Panc1 (cell line): Measurements from ENCODE around the gene RASGRP2. TPM values are rescaled to one million over a fixed set of nuclear protein-coding genes. Genes with fewer than 3 reads are reported as not detected.

Experiments used
- ATAC-seq: fragments of 200-7000 bp; cut with Tn5 transposase; 2 replicates; pipeline ENCODE4 v1.9.1; 2020; ENCODE audit warnings: mild to moderate bottlenecking, moderate library complexity
- BruUV-seq: library from RNA; stranded (reverse); fragments of 400-500 nt; replicated peaks from 2 replicates; lab custom pipeline; 2021; lab: Mats Ljungman, UMichigan
- CTCF ChIA-PET: fragments of 300-600 bp; sonication (Branson Sonifier 250); formaldehyde crosslinking; loops from one replicate; lab custom pipeline; 2022; ENCODE audit warnings: antibody characterized with exemption; lab: Charles Lee
- POLR2A ChIA-PET: fragments of 300-600 bp; sonication (Branson Sonifier 250); formaldehyde crosslinking; loops from one replicate; lab custom pipeline; 2022; ENCODE audit warnings: antibody characterized with exemption; lab: Charles Lee
- DNase-seq: peaks from one replicate; pipeline ENCODE4 v3.0.0-alpha.2; 2010; ENCODE audit warnings: low read depth, low spot score
- H3K27ac ChIP-seq: 2 replicates; pipeline ENCODE4 v1.5.1; 2011; ENCODE audit warnings: mild to moderate bottlenecking, low read length, inconsistent platforms
- H3K27me3 ChIP-seq: fragments of 200-500 bp; sonication (Bioruptor generic); 2 replicates; pipeline ENCODE4 v1.6.0; 2014; ENCODE audit warnings: low read length, inconsistent platforms; ENCODE audit not compliant: control insufficient read depth, insufficient read depth
- H3K36me3 ChIP-seq: fragments of 200-500 bp; sonication (Bioruptor generic); 2 replicates; pipeline ENCODE4 v1.5.1; 2014; ENCODE audit warnings: inconsistent platforms, mild to moderate bottlenecking, low read length, moderate library complexity; ENCODE audit not compliant: control insufficient read depth, insufficient read depth
- H3K4me1 ChIP-seq: 2 replicates; pipeline ENCODE4 v1.5.1; 2011; ENCODE audit warnings: inconsistent platforms, mild to moderate bottlenecking, low read length, moderate library complexity; ENCODE audit not compliant: control insufficient read depth, insufficient read depth
- H3K4me3 ChIP-seq, 2 experiments: 2 replicates each; pipeline ENCODE4 v1.5.1; 2011 to 2012; ENCODE audit warnings: low read depth in 2 of 2, low read length in 2 of 2, mild to moderate bottlenecking in 2 of 2, inconsistent platforms in 1 of 2, moderate library complexity in 1 of 2
- H3K9me3 ChIP-seq: fragments of 200-500 bp; sonication (Bioruptor generic); 2 replicates; pipeline ENCODE4 v1.5.1; 2014; ENCODE audit warnings: low read depth, mild to moderate bottlenecking, inconsistent platforms, low read length, moderate library complexity; ENCODE audit not compliant: control insufficient read depth, insufficient read depth
- POLR2AphosphoS5 ChIP-seq: IDR thresholded peaks from 2 replicates; pipeline ENCODE4 v1.6.1; 2012; ENCODE audit warnings: mild to moderate bottlenecking, low read depth, low read length, moderate library complexity
- SIN3A ChIP-seq: IDR thresholded peaks from 2 replicates; pipeline ENCODE4 v1.6.1; 2012; ENCODE audit warnings: low read depth, mild to moderate bottlenecking, low read length, moderate library complexity, borderline replicate concordance; ENCODE audit not compliant: insufficient read depth
- TCF7L2 ChIP-seq: IDR thresholded peaks from 2 replicates; pipeline ENCODE4 v1.6.1; 2011; ENCODE audit warnings: mild to moderate bottlenecking, low read depth, low read length, inconsistent platforms
- in situ Hi-C: cut with HindIII; loops from 2 replicates; pipeline ENCODE4 v1.10.0; 2016; ENCODE audit warnings: low sequenced_read_pairs, low pct_unique_long_range_greater_than_20kb
- intact Hi-C: fragments of 100-400 bp; cut with micrococcal nuclease; formaldehyde crosslinking; loops from one replicate; pipeline ENCODE4 v1.10.0; 2022; ENCODE audit not compliant: unreplicated experiment
- total RNA-seq: library from RNA; stranded (reverse); gene quantifications from one replicate; pipeline ENCODE4 v1.2.1, GENCODE V29; 2021; ENCODE audit not compliant: unreplicated experiment
- TF ChIP-seq, protein P1 (sequence below), 2 experiments: IDR thresholded peaks; 2 replicates each; pipeline ENCODE4 v1.6.1; 2011 to 2012; ENCODE audit warnings: low read depth in 2 of 2, control low read depth in 1 of 2, low read length in 1 of 2, mild to moderate bottlenecking in 1 of 2, moderate library complexity in 1 of 2; ENCODE audit not compliant: insufficient read depth in 1 of 2
- TF ChIP-seq, protein P2 (sequence below): fragments of 450-650 bp; IDR thresholded peaks from 2 replicates; pipeline ENCODE4 v1.5.1; 2017; ENCODE audit warnings: mild to moderate bottlenecking

RASGRP2 gene
- total RNA-seq, 1 experiment from 2014 or later: 3.7 TPM

GRCh38 chr11:64719406-64719805 lies 24.5 kb downstream of the RASGRP2 start:
- Histone ChIP-seq H3K36me3 (no peaks in the 10 kb centered on the region), H3K4me1 (peaks cover 10% of the 10 kb centered on the region), H3K4me3 (no peak overlapping the region), H3K27me3 (peaks cover 2% of the 10 kb centered on the region; the same call in 1 of the 2 replicates), H3K27ac (no peak overlapping the region), H3K9me3 (no peaks in the 10 kb centered on the region)
- intact Hi-C loops: no loop called here
- TF ChIP-seq, protein P1, sequence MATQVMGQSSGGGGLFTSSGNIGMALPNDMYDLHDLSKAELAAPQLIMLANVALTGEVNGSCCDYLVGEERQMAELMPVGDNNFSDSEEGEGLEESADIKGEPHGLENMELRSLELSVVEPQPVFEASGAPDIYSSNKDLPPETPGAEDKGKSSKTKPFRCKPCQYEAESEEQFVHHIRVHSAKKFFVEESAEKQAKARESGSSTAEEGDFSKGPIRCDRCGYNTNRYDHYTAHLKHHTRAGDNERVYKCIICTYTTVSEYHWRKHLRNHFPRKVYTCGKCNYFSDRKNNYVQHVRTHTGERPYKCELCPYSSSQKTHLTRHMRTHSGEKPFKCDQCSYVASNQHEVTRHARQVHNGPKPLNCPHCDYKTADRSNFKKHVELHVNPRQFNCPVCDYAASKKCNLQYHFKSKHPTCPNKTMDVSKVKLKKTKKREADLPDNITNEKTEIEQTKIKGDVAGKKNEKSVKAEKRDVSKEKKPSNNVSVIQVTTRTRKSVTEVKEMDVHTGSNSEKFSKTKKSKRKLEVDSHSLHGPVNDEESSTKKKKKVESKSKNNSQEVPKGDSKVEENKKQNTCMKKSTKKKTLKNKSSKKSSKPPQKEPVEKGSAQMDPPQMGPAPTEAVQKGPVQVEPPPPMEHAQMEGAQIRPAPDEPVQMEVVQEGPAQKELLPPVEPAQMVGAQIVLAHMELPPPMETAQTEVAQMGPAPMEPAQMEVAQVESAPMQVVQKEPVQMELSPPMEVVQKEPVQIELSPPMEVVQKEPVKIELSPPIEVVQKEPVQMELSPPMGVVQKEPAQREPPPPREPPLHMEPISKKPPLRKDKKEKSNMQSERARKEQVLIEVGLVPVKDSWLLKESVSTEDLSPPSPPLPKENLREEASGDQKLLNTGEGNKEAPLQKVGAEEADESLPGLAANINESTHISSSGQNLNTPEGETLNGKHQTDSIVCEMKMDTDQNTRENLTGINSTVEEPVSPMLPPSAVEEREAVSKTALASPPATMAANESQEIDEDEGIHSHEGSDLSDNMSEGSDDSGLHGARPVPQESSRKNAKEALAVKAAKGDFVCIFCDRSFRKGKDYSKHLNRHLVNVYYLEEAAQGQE (IDR thresholded peaks at IDR 0.05; ENCODE audit: insufficient read depth in 1 of 2, low read depth in 2 of 2, low read length in 1 of 2): no peak
- TF ChIP-seq SIN3A: no peak
- TF ChIP-seq TCF7L2: no peak
- no peak for TF ChIP-seq POLR2AphosphoS5
- TF ChIP-seq, protein P2, sequence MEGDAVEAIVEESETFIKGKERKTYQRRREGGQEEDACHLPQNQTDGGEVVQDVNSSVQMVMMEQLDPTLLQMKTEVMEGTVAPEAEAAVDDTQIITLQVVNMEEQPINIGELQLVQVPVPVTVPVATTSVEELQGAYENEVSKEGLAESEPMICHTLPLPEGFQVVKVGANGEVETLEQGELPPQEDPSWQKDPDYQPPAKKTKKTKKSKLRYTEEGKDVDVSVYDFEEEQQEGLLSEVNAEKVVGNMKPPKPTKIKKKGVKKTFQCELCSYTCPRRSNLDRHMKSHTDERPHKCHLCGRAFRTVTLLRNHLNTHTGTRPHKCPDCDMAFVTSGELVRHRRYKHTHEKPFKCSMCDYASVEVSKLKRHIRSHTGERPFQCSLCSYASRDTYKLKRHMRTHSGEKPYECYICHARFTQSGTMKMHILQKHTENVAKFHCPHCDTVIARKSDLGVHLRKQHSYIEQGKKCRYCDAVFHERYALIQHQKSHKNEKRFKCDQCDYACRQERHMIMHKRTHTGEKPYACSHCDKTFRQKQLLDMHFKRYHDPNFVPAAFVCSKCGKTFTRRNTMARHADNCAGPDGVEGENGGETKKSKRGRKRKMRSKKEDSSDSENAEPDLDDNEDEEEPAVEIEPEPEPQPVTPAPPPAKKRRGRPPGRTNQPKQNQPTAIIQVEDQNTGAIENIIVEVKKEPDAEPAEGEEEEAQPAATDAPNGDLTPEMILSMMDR: no peak
- BruUV-seq: no TSS peak
- ChIA-PET CTCF (no interaction called here), POLR2A (no interaction called here)
- no peak for DNase-seq
- in situ Hi-C loops: no loop called here
- no peak for ATAC-seq

DNA sequence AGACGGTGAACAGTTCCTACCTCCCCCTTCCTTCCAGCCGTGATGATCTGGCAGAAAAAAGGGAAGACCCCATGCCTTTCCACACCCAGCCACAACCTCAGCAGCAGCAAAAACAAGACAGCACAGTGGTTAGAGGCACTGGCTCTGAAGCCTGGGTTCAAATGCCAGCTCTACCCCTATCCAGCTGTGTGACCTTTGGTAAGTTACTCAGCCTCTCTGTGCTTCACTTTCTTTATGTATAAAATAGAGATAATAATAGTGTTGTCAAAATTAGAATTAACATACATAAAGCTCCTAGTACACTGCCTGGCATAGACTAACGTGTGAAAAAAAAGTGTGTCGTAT lies 25.2 kb downstream of the RASGRP2 start:
- DNase-seq (no peak), ATAC-seq (no peak)
- H3K27ac ChIP-seq: no peak overlapping the region
- TF ChIP-seq, protein P1 (IDR thresholded peaks at IDR 0.05; ENCODE audit: insufficient read depth in 1 of 2, low read depth in 2 of 2, low read length in 1 of 2): no peak
- TF ChIP-seq TCF7L2: no peak
- TF ChIP-seq SIN3A: no peak
- TF ChIP-seq, protein P2: no peak
- TF ChIP-seq POLR2AphosphoS5: no peak
- POLR2A ChIA-PET: interaction anchor here (0.6 kb wide), 1 partner anchor 29 kb away, joined by 9 read pairs; no protein-coding TSS in a partner anchor
- no peaks in the 10 kb centered on the region for H3K9me3 ChIP-seq
- CTCF ChIA-PET: interaction anchor here (0.7 kb wide), 1 partner anchor 12 kb away, joined by 3 read pairs; no protein-coding TSS in a partner anchor
- peaks cover 2% of the 10 kb centered on the region; the same call in 1 of the 2 replicates for H3K27me3 ChIP-seq
- in situ Hi-C loops (no loop called here), intact Hi-C loops (no loop called here)
- peaks cover 7% of the 10 kb centered on the region for H3K4me1 ChIP-seq
- BruUV-seq: no TSS peak
- H3K36me3 ChIP-seq: no peaks in the 10 kb centered on the region
- no peak overlapping the region for H3K4me3 ChIP-seq
